ENCODE data around the gene HAGH. TPM values are rescaled to one million over a fixed set of nuclear protein-coding genes. Genes with fewer than 3 reads are reported as not detected.

HAGH gene
- total RNA-seq, 1 donor from 2014 or later: 38.3 TPM

- peaks cover 1% of the 10 kb centered on the region for H3K36me3 Mint-ChIP-seq
Measured at GRCh38 chr16:1832838-1833454, 6.3 kb upstream of the HAGH start.

GRCh38 chr16:1831186-1832075 lies 4.8 kb upstream of the HAGH start:
- H3K27me3 ChIP-seq: no peaks in the 10 kb centered on the region
- no peak for TF ChIP-seq EZH2 (IDR thresholded peaks at IDR 0.05)
- TF ChIP-seq CTCF (IDR thresholded peaks at IDR 0.05): no peak
- no peak for TF ChIP-seq EZH2phosphoT487 (IDR thresholded peaks at IDR 0.05)
- DNase-seq (ENCODE audit: low spot score): no peak
- H3K9me3 ChIP-seq (ENCODE audit: low read depth): no peaks in the 10 kb centered on the region
- peaks cover 6% of the 10 kb centered on the region for H3F3A ChIP-seq (ENCODE audit: low read depth)
- H3K27ac ChIP-seq: no peak overlapping the region
- H4K20me1 ChIP-seq (ENCODE audit: low read depth): no peaks in the 10 kb centered on the region
- no peak overlapping the region for H2AFZ ChIP-seq (replicated peaks)
- peaks cover 11% of the 10 kb centered on the region for H3K4me1 ChIP-seq
- no peak overlapping the region for H3K4me2 ChIP-seq
- H3K79me2 ChIP-seq (ENCODE audit: low read depth): peaks cover 19% of the 10 kb centered on the region
- Mint-ChIP-seq H3K4me1 (peaks cover 16% of the 10 kb centered on the region), H3K36me3 (peaks cover 1% of the 10 kb centered on the region), H3K4me3 (no peak overlapping the region), H3K27me3 (ENCODE audit: insufficient read depth, low read depth) (peaks cover 9% of the 10 kb centered on the region), H3K27ac (no peak overlapping the region), H3K9me3 (no peaks in the 10 kb centered on the region)
- H3K36me3 ChIP-seq: no peaks in the 10 kb centered on the region
- H3K4me3 ChIP-seq: no peak overlapping the region
- no peak overlapping the region for H3K9ac ChIP-seq

More at GRCh38 chr16:1832838-1833454, 6.3 kb upstream of the HAGH start:
- no peak overlapping the region for H3K27ac Mint-ChIP-seq
- no peak overlapping the region for H3K4me3 Mint-ChIP-seq
- H3K4me2 ChIP-seq: no peak overlapping the region
- H3K27ac ChIP-seq: no peak overlapping the region
- H3F3A ChIP-seq (ENCODE audit: low read depth): peaks cover 6% of the 10 kb centered on the region
- H3K79me2 ChIP-seq (ENCODE audit: low read depth): peaks cover 11% of the 10 kb centered on the region
- H3K9me3 Mint-ChIP-seq: no peaks in the 10 kb centered on the region
- no peak overlapping the region for H3K9ac ChIP-seq
- no peak for DNase-seq (ENCODE audit: low spot score)
- no peaks in the 10 kb centered on the region for H4K20me1 ChIP-seq (ENCODE audit: low read depth)
- H3K9me3 ChIP-seq (ENCODE audit: low read depth): no peaks in the 10 kb centered on the region
- peaks cover 11% of the 10 kb centered on the region for H3K4me1 Mint-ChIP-seq
- H3K27me3 ChIP-seq: no peaks in the 10 kb centered on the region
- no peak overlapping the region for H2AFZ ChIP-seq (replicated peaks)
- no peak for TF ChIP-seq EZH2phosphoT487 (IDR thresholded peaks at IDR 0.05)
- no peak for TF ChIP-seq EZH2 (IDR thresholded peaks at IDR 0.05)
- no peak for TF ChIP-seq CTCF (IDR thresholded peaks at IDR 0.05)
- no peak overlapping the region for H3K4me3 ChIP-seq
- H3K36me3 ChIP-seq: no peaks in the 10 kb centered on the region
- H3K4me1 ChIP-seq: peaks cover 8% of the 10 kb centered on the region
- peaks cover 4% of the 10 kb centered on the region for H3K27me3 Mint-ChIP-seq (ENCODE audit: insufficient read depth, low read depth)

GRCh38 chr16:1830213-1830612 lies 3.6 kb upstream of the HAGH start:
- Histone ChIP-seq H3K4me2 (no peak overlapping the region), H3F3A (ENCODE audit: low read depth) (peaks cover 12% of the 10 kb centered on the region), H3K79me2 (ENCODE audit: low read depth) (peaks cover 26% of the 10 kb centered on the region), H3K27ac (no peak overlapping the region), H3K9me3 (ENCODE audit: low read depth) (no peaks in the 10 kb centered on the region), H3K9ac (no peak overlapping the region), H3K27me3 (no peaks in the 10 kb centered on the region), H3K36me3 (no peaks in the 10 kb centered on the region), H4K20me1 (ENCODE audit: low read depth) (peaks cover 7% of the 10 kb centered on the region), H2AFZ (replicated peaks) (no peak overlapping the region), H3K4me1 (peaks cover 15% of the 10 kb centered on the region), H3K4me3 (no peak overlapping the region)
- H3K4me3 Mint-ChIP-seq: no peak overlapping the region
- H3K9me3 Mint-ChIP-seq: no peaks in the 10 kb centered on the region
- H3K27me3 Mint-ChIP-seq (ENCODE audit: insufficient read depth, low read depth): peaks cover 9% of the 10 kb centered on the region
- no peak for DNase-seq (ENCODE audit: low spot score)
- TF ChIP-seq CTCF (IDR thresholded peaks at IDR 0.05) (no peak), EZH2phosphoT487 (IDR thresholded peaks at IDR 0.05) (no peak), EZH2 (IDR thresholded peaks at IDR 0.05) (no peak)
- H3K27ac Mint-ChIP-seq: no peak overlapping the region
- H3K36me3 Mint-ChIP-seq: peaks cover 1% of the 10 kb centered on the region
- H3K4me1 Mint-ChIP-seq: peaks cover 21% of the 10 kb centered on the region
